SIG-M5 treated with dmso at 0.1 percent for 504 hours (cell line): ENCODE measurements around the gene CAPN13.

Experiments
- DNase-seq: peaks from one replicate; lab custom pipeline; 2025; ENCODE audit not compliant: unreplicated experiment; lab: John Stamatoyannopoulos, UW

Gene CAPN13

DNA sequence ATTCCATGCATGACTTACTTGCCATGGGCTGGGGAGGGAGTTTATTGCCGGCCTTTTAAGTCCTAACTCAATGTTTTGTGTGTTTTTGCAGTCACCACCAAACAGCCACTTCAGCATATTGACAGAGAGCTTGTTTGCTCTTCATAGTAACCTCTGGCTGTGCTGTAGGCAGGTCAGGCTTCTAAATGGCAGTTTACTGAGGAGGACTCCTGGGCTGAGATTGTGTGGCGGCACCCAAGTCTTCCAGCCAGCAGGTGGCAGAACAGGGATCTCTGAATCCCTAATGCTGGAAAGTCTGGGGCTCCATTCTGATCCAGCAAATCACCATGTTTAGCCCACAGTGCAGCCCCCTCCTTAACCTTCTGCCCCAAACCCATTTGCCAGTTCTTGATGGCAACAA lies 121.2 kb downstream of the CAPN13 start:
- peak; percentile 8 for DNase-seq

DNA sequence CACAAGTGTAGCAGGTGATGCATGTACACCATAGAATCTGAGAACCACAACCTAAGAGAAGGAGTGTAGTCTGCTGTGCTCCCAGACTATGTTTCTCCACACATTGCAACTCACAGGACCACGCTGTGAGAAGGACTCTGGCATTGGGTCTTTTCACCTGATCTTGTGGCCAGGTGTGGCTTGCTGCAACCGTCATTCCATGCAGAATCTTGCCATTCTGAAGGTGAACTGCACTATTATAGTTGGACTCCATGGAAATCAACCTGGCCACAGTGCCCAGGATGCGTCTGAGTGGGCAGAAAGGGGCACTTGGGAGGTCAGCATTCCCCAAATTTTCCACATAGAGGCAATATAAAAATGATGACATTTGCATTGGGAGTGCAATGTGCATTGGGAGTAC lies 122.2 kb downstream of the CAPN13 start:
- DNase-seq = no peak

DNA sequence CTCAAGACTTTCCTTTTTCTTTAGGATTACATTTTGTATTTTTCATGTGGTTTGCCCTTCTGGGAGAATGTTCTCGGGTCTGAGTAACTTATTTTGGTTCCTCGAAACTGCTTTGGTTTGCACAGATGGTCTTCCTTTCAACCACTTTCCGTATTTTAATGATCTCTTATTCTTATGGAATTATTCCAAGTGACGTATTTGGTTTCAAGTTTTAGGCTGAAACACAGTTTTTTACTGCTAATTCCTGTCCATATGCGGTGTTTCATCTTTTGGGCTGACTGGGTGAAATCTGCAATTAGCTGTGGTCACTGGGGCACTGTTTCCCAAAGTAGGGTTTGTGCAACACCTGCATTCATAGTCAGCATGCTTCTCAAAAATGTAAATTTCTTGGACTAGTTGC lies 122.7 kb downstream of the CAPN13 start:
- no peak for DNase-seq

DNA sequence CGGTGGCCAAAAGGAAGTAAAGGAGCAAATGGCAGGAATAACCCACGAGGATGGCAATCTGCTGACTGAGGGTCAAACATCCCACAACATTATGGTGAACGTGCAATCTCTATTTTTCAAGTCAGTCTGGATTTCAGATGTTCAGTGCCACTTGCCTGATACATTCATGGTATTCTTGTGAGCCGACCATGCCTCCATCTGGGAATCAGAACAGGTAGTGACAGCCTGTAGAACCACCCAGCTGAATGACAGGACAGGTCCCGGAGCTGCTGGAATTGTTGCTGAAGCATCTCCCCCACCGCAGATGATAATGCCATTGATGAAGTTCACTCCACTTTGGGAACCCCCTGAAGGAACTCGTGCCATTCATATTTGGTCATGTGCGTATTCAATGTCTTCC lies 123.2 kb downstream of the CAPN13 start:
- no peak for DNase-seq

- peak; percentile 14 for DNase-seq
Observed at GRCh38 chr2:30683236-30683956, 123.8 kb downstream of the CAPN13 start.

DNA sequence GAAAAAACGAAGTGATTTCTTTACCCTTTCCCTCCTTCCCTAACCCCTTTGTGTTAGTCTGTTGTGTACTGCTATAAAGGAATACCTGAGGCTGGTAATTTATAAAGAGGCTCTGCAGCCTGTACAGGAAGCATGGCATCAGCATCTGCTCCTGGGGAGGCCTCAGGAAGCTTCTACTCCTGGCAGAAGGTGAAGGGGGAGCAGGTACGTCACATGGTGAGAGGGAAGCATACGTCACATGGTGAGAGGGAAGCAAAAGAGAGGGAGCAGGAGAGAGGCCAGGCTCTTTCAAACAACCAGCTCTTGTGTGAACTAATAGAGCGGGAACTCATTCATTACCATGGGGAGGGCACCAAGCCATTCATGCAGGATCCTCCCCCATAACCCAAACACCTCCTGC lies 126.2 kb downstream of the CAPN13 start:
- no peak for DNase-seq

GRCh38 chr2:30680121-30680520 lies 127.1 kb downstream of the CAPN13 start:
- DNase-seq = no peak

- no peak for DNase-seq
Observed at GRCh38 chr2:30679426-30680088, 127.7 kb downstream of the CAPN13 start.

DNA sequence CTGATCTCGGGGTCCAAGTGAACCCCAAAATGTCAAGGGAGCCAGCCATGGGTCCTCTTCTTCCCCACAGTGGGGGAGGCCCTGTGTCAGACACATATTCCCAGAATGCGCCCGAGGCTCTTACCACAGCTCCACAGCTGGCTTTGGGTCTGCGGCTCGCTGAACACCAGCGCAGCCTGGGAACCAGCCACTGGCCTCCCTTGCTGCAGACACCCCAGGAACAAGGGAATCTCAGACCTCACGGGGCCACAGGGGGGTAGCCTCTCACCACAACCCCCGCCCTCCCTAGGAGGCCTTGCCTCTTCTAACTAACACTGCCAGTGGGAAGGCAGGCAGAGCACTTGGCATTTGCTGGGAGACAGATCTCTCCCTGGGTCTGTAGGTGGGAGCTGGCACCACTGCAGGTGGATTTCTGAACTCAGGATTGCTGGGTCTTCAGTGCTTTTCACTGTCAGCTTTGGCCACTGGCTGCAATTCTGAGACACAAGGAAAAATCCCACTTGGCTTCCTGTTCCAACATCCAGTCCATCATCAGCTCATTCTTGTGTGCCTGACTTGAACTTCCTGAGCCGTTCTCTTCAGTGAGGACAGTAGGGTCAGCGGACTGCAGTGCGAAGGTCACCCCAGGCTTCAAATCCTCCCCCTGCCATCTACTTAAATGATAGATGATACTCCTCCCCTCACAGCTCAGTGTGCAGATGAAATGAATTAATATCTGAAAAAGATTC lies 128.7 kb downstream of the CAPN13 start:
- no peak for DNase-seq

DNA sequence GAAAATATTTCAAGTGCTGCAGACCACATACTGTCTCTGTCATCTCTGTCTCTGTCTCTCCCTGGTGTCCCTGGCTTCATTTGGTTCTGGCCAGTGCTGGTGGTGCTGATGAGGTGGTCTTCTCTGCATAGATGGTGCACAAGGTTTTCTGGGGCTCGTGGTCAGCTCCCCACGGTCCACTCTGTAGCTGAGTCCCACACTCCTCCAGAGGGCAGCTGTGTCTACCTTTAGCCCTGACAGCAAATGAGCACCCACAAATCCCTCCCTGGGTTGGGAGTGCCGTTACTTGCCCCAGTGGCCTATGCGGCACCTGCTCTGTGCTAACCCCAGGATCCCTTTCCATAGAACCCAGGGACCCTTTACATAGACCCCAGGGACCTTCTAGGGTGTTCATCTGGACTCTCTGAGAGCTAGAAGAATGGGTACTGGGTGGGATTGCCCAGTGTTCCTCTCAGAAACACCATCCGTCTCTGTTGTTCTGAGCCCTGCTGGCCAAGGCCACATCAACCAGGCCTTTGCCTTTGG lies 129.3 kb downstream of the CAPN13 start:
- DNase-seq = no peak

DNA sequence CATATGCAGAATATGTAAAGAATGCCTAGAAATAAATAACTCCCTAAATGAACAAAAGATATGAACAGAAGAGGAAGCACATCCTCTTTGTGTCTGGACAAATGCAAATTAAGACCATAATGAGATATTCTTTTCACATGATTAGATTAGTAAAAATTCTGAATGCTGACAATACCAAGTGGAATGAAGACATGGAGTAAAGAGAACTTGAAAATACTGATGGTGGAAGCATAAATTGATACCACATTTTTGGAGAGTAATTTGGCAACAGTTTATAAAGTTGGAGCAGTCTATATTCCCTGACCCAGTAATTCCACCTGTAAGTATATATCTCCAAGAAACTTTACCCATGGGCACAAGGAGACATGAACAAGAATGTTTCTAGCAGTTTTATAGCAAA lies 130.0 kb downstream of the CAPN13 start:
- DNase-seq = no peak

DNA sequence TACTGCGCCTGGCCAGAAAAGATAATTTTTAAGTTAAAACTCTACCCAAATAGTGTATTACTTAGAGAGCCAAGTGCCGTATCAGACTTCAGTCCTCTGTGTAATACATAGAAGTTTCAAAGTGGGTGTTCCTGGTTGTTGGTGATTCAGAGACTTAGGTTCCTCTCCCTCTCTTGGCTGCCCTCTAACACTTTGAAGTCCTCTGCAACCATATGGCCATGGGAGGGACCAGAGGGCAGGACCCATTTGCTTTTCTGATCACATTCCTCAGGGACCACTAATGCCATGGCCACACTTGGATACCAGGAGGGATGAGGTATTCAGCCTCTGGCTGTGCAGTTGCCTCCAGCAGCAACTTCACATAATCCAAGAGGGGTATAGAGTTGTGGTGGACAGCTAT lies 131.5 kb downstream of the CAPN13 start:
- DNase-seq = no peak

DNA sequence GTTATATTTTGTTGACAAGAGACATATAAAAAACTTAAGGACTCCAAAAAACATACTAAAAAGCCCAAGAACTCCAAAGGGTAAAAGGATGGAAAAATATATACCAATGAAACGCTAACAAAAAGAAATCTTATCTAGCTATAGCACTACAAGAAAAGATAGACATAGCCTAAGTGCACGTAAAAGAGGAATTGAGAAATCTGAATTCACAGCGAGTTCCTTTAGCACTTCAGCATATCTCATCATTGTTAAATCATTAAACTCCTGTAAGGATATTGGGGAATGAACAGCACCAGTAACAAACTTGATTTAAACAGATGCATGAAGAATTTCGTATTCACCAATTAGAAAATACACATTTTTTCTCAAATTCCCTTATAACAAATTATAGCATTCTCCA lies 134.1 kb downstream of the CAPN13 start:
- no peak for DNase-seq
